Skeletal muscle cell (primary cell): ENCODE results near the gene ZNF215.
"Not testable (repeated sequence)": the region's sequence is repeated elsewhere in the genome, so short reads cannot be mapped to it uniquely, and the experiment has no call there.

Source experiments
- DNase-seq: peaks from one replicate; pipeline ENCODE4 v3.0.0-alpha.2; 2010; ENCODE audit warnings: low read depth
- H3K4me3 ChIP-seq: 2 replicates; pipeline ENCODE4 v1.5.1; 2011; ENCODE audit warnings: low read depth, mild to moderate bottlenecking, control low read depth, low read length, moderate library complexity

ZNF215 gene

GRCh38 chr11:6931146-6931713 lies 5.0 kb downstream of the ZNF215 start:
- peak; percentile 65 for DNase-seq
- H3K4me3 ChIP-seq = no peak overlapping the region

- no peak for DNase-seq
- no peak overlapping the region for H3K4me3 ChIP-seq
Measured at GRCh38 chr11:6932145-6932544, 5.9 kb downstream of the ZNF215 start.

GRCh38 chr11:6941970-6942369 lies 15.7 kb downstream of the ZNF215 start:
- no peak for DNase-seq

GRCh38 chr11:6943131-6943530 lies 16.9 kb downstream of the ZNF215 start:
- H3K4me3 ChIP-seq = no peak overlapping the region
- no peak for DNase-seq

More at GRCh38 chr11:6941970-6942369, 15.7 kb downstream of the ZNF215 start:
- no peak overlapping the region for H3K4me3 ChIP-seq

- DNase-seq, H3K4me3 ChIP-seq: not testable (repeated sequence)
Measured at GRCh38 chr11:6954248-6954647, 28.0 kb downstream of the ZNF215 start.

- no peak for DNase-seq
- H3K4me3 ChIP-seq = no peak overlapping the region
Measured at GRCh38 chr11:6962141-6962540, 35.9 kb downstream of the ZNF215 start.

GRCh38 chr11:6962673-6963072 lies 36.4 kb downstream of the ZNF215 start:
- H3K4me3 ChIP-seq = no peak overlapping the region
- no peak for DNase-seq

- H3K4me3 ChIP-seq = no peak overlapping the region
- no peak for DNase-seq
Measured at GRCh38 chr11:6968816-6969215, 42.6 kb downstream of the ZNF215 start.

GRCh38 chr11:6969854-6970253 lies 43.6 kb downstream of the ZNF215 start:
- DNase-seq, H3K4me3 ChIP-seq: not testable (repeated sequence)

- no peak overlapping the region for H3K4me3 ChIP-seq
- no peak for DNase-seq
Measured at GRCh38 chr11:6979365-6979764, 53.1 kb downstream of the ZNF215 start.

GRCh38 chr11:6986487-6986886 lies 60.3 kb downstream of the ZNF215 start:
- H3K4me3 ChIP-seq = no peak overlapping the region
- no peak for DNase-seq

- no peak overlapping the region for H3K4me3 ChIP-seq
- DNase-seq = no peak
Measured at GRCh38 chr11:6988506-6988905, 62.3 kb downstream of the ZNF215 start.

- no peak for DNase-seq
- H3K4me3 ChIP-seq = no peak overlapping the region
Measured at GRCh38 chr11:6991227-6991626, 65.0 kb downstream of the ZNF215 start.

GRCh38 chr11:6992026-6992425 lies 65.8 kb downstream of the ZNF215 start:
- DNase-seq = no peak
- no peak overlapping the region for H3K4me3 ChIP-seq

GRCh38 chr11:6992457-6993417 lies 66.5 kb downstream of the ZNF215 start:
- DNase-seq = peak; percentile 94
- H3K4me3 ChIP-seq = no peak overlapping the region

GRCh38 chr11:6995703-6996102 lies 69.5 kb downstream of the ZNF215 start:
- no peak overlapping the region for H3K4me3 ChIP-seq

GRCh38 chr11:7004482-7004881 lies 78.3 kb downstream of the ZNF215 start:
- no peak overlapping the region for H3K4me3 ChIP-seq

More at GRCh38 chr11:6995703-6996102, 69.5 kb downstream of the ZNF215 start:
- no peak for DNase-seq

More at GRCh38 chr11:7004482-7004881, 78.3 kb downstream of the ZNF215 start:
- DNase-seq = peak; percentile 88
